H1 (cell line): Measurements from ENCODE around the gene KRTAP12-3. TPM values are rescaled to one million over a fixed set of nuclear protein-coding genes. Genes with fewer than 3 reads are reported as not detected.

Experiments
- CEBPB ChIP-seq: IDR thresholded peaks from 2 replicates; pipeline ENCODE4 v1.6.1; 2012; ENCODE audit warnings: low read depth, low read length
- CHD7 ChIP-seq: fragments of 300-600 bp; sonication (generic); IDR thresholded peaks from 2 replicates; pipeline ENCODE4 v1.7.1; 2012; ENCODE audit warnings: low read length, moderate library complexity, mild to moderate bottlenecking, inconsistent platforms; ENCODE audit not compliant: insufficient replicate concordance
- CTCF ChIP-seq, 3 experiments: IDR thresholded peaks; 1 replicate in 2 of 3; 2 replicates in 1 of 3; pipeline versions ENCODE4 v1.5.1 to v1.6.1; 2011; ENCODE audit warnings: low read length in 3 of 3, mild to moderate bottlenecking in 3 of 3, inconsistent platforms in 2 of 3, low read depth in 1 of 3, moderate library complexity in 1 of 3; ENCODE audit not compliant: insufficient read depth in 1 of 3; ENCODE audit errors: control extremely low read depth in 1 of 3
- JUN ChIP-seq: IDR thresholded peaks from 2 replicates; pipeline ENCODE4 v1.6.1; 2011; ENCODE audit warnings: low read depth, mild to moderate bottlenecking, improper control_type of control experiment, low read length
- polyA plus RNA-seq, 7 experiments: library from polyadenylated mRNA; depleted of rRNA in 3 of 7; stranded (reverse) in 5 of 7; unstranded in 2 of 7; fragments of >200 nt in 5 of 7; fragments of 200-250 nt in 2 of 7; gene quantifications; 1 replicate in 5 of 7; 2 replicates in 1 of 7; 4 replicates in 1 of 7; pipeline versions ENCODE4 v1.2.1 to v1.2.3, GENCODE V29; 2011 to 2013; ENCODE audit warnings: missing spikeins in 2 of 7, mixed read lengths in 2 of 7
- total RNA-seq: library from RNA; stranded (reverse); fragmentation: NEBNext Ultra II Directional; extraction: Animal tissue kit (Norgen Biotek cat#: 25700); gene quantifications from 2 replicates; pipeline ENCODE4 v1.2.1, GENCODE V29; 2021

Gene KRTAP12-3
- total and polyA plus RNA-seq, 2 of the 8 experiments (the other 6 are each of a cell fraction or from before 2014, with no cell fraction given): not detected

GRCh38 chr21:44615466-44615865 lies 42.3 kb upstream of the KRTAP12-3 start (continued):
- TF ChIP-seq CHD7: no peak
- no peak for TF ChIP-seq CTCF (IDR thresholded peaks at IDR 0.05; ENCODE audit: control extremely low read depth in 1 of 3, insufficient read depth in 1 of 3, low read depth in 1 of 3, low read length in 3 of 3)
- TF ChIP-seq JUN: no peak
- TF ChIP-seq CEBPB: no peak
- TF ChIP-seq, all 59 proteins: peak for 0
